SK-N-SH (cell line): ENCODE results near the gene SERPINE1. TPM values are rescaled to one million over a fixed set of nuclear protein-coding genes. Genes with fewer than 3 reads are reported as not detected.

Source experiments
- CTCF ChIA-PET: fragments of 300-600, 350-600 bp; formaldehyde crosslinking; extraction: SDS; loops from one replicate; lab custom pipeline; 2021; lab: Yijun Ruan, JAX
- POLR2A ChIA-PET: fragments of 350-600 bp; sonication (Branson Sonifier 250); formaldehyde crosslinking; extraction: SDS; loops from one replicate; lab custom pipeline; 2020; ENCODE audit warnings: antibody characterized with exemption, inconsistent platforms; lab: Yijun Ruan, JAX
- DNase-seq: peaks from one replicate; pipeline ENCODE4 v3.0.0; 2012
- H2AFZ ChIP-seq: fragments of 200-600 bp; sonication (generic); 2 replicates; pipeline ENCODE4 v1.8.1; 2016; ENCODE audit warnings: antibody characterized with exemption, mild to moderate bottlenecking, low read depth
- H3F3A ChIP-seq: fragments of 200-600 bp; sonication (generic); replicated peaks from 2 replicates; pipeline ENCODE3; 2016; ENCODE audit warnings: antibody characterized with exemption, mild to moderate bottlenecking; ENCODE audit not compliant: insufficient read depth
- H3K27ac ChIP-seq, 2 experiments: fragments of 200-500 bp in 1 of 2; fragments of 200-600 bp in 1 of 2; sonication (Bioruptor generic) in 1 of 2; sonication (generic), shearing (Covaris generic) in 1 of 2; 2 replicates each; pipeline versions ENCODE4 v1.5.1 to v1.6.1; 2014 to 2016; ENCODE audit warnings: low read depth in 2 of 2, inconsistent platforms in 1 of 2, low read length in 1 of 2, mild to moderate bottlenecking in 1 of 2, mixed read lengths in 1 of 2
- H3K27me3 ChIP-seq: fragments of 200-600 bp; sonication (generic), shearing (Covaris generic); 2 replicates; pipeline ENCODE4 v1.6.1; 2016; ENCODE audit warnings: mixed run types; ENCODE audit not compliant: insufficient read depth
- H3K36me3 ChIP-seq, 2 experiments: fragments of 200-500 bp in 1 of 2; fragments of 200-600 bp in 1 of 2; sonication (Bioruptor generic) in 1 of 2; sonication (generic) in 1 of 2; replicated peaks in 1 of 2; 2 replicates each; pipeline versions ENCODE3 to v1.5.1; 2014 to 2016; ENCODE audit warnings: low read length in 1 of 2, mild to moderate bottlenecking in 1 of 2; ENCODE audit not compliant: insufficient read depth in 2 of 2, control insufficient read depth in 1 of 2
- H3K4me1 ChIP-seq, 2 experiments: fragments of 200-500 bp in 1 of 2; fragments of 200-600 bp in 1 of 2; sonication (Bioruptor generic) in 1 of 2; sonication (generic), shearing (Covaris generic) in 1 of 2; 2 replicates each; pipeline versions ENCODE4 v1.5.1 to v1.6.1; 2014 to 2016; ENCODE audit warnings: low read depth in 1 of 2, low read length in 1 of 2, mixed run types in 1 of 2; ENCODE audit not compliant: insufficient read depth in 2 of 2, control insufficient read depth in 1 of 2
- H3K4me2 ChIP-seq: fragments of 200-600 bp; sonication (generic), shearing (Covaris generic); 2 replicates; pipeline ENCODE4 v1.6.1; 2017; ENCODE audit warnings: mixed run types
- H3K4me3 ChIP-seq, 2 experiments: fragments of 200-500 bp in 1 of 2; fragments of 200-600 bp in 1 of 2; sonication (Bioruptor generic) in 1 of 2; sonication (generic), shearing (Covaris generic) in 1 of 2; 2 replicates each; pipeline versions ENCODE4 v1.5.1 to v1.8.1; 2014 to 2016; ENCODE audit warnings: low read depth in 2 of 2, inconsistent platforms in 1 of 2, low read length in 1 of 2, mild to moderate bottlenecking in 1 of 2, mixed read lengths in 1 of 2, moderate library complexity in 1 of 2
- H3K79me2 ChIP-seq: fragments of 200-600 bp; sonication (generic); 2 replicates; pipeline ENCODE4 v1.8.1; 2017; ENCODE audit warnings: mild to moderate bottlenecking; ENCODE audit not compliant: insufficient read depth
- H3K9ac ChIP-seq: fragments of 200-600 bp; sonication (generic); 2 replicates; pipeline ENCODE4 v1.6.1; 2017; ENCODE audit warnings: mixed run types
- H3K9me2 ChIP-seq: fragments of 200-600 bp; sonication (generic); 2 replicates; pipeline ENCODE4 v1.6.1; 2017; ENCODE audit warnings: mixed run types
- H3K9me3 ChIP-seq: fragments of 200-600 bp; sonication (generic); 2 replicates; pipeline ENCODE4 v1.6.1; 2017; ENCODE audit warnings: mixed run types, mild to moderate bottlenecking, moderate library complexity
- H4K20me1 ChIP-seq: fragments of 200-600 bp; sonication (generic); 2 replicates; pipeline ENCODE4 v1.6.1; 2017; ENCODE audit warnings: mild to moderate bottlenecking, mixed run types; ENCODE audit not compliant: insufficient read depth
- CHD2 ChIP-seq: fragments of 150-350 bp; IDR thresholded peaks from 2 replicates; pipeline ENCODE4 v1.6.1; 2018; ENCODE audit warnings: low read length; ENCODE audit not compliant: partially characterized antibody
- ELF1 ChIP-seq: IDR thresholded peaks from 2 replicates; pipeline ENCODE4 v1.4.0; 2012
- EP300 ChIP-seq, 2 experiments: IDR thresholded peaks; 2 replicates each; pipeline versions ENCODE4 v1.4.0 to v1.6.1; 2012; ENCODE audit warnings: borderline replicate concordance in 1 of 2, low read depth in 1 of 2, low read length in 1 of 2
- EZH2phosphoT487 ChIP-seq: fragments of 200-600 bp; sonication (generic); IDR thresholded peaks from 2 replicates; pipeline ENCODE4 v1.6.1; 2017; ENCODE audit warnings: low read depth, mixed run types, mild to moderate bottlenecking, antibody characterized with exemption, moderate library complexity, borderline replicate concordance
- FOSL2 ChIP-seq: IDR thresholded peaks from 2 replicates; pipeline ENCODE4 v1.4.0; 2012; ENCODE audit warnings: low read depth, mild to moderate bottlenecking, moderate library complexity, borderline replicate concordance
- FOXJ3 ChIP-seq: sonication (generic); formaldehyde crosslinking; IDR thresholded peaks from 2 replicates; pipeline ENCODE4 v1.5.1; 2020; ENCODE audit warnings: mild to moderate bottlenecking, missing genetic modification reagents
- FOXM1 ChIP-seq: IDR thresholded peaks from 2 replicates; pipeline ENCODE4 v1.4.0; 2012; ENCODE audit warnings: low read depth, mild to moderate bottlenecking
- GABPA ChIP-seq: IDR thresholded peaks from 2 replicates; pipeline ENCODE4 v1.4.0; 2012; ENCODE audit warnings: low read depth, mild to moderate bottlenecking
- GATA2 ChIP-seq: sonication (generic); formaldehyde crosslinking; IDR thresholded peaks from 2 replicates; pipeline ENCODE4 v1.5.0; 2020; ENCODE audit warnings: mild to moderate bottlenecking, missing genetic modification reagents
- JUND ChIP-seq: IDR thresholded peaks from 2 replicates; pipeline ENCODE4 v1.4.0; 2012
- MEF2A ChIP-seq: IDR thresholded peaks from 2 replicates; pipeline ENCODE4 v1.4.0; 2012; ENCODE audit warnings: low read depth, borderline replicate concordance
- MXI1 ChIP-seq: IDR thresholded peaks from 2 replicates; pipeline ENCODE4 v1.6.1; 2012; ENCODE audit warnings: mild to moderate bottlenecking, low read depth, low read length, improper control_type of control experiment
- NFIC ChIP-seq: IDR thresholded peaks from 2 replicates; pipeline ENCODE4 v1.4.0; 2012; ENCODE audit warnings: borderline replicate concordance
- POLR2AphosphoS5 ChIP-seq: IDR thresholded peaks from 2 replicates; pipeline ENCODE4 v1.6.1; 2012; ENCODE audit warnings: low read depth, low read length
- RAD21 ChIP-seq: IDR thresholded peaks from 2 replicates; pipeline ENCODE4 v1.6.1; 2012; ENCODE audit warnings: mild to moderate bottlenecking, low read length
- RCOR1 ChIP-seq: fragments of 150-350 bp; IDR thresholded peaks from 2 replicates; pipeline ENCODE4 v1.6.1; 2017; ENCODE audit warnings: antibody characterized with exemption, low read length
- RXRA ChIP-seq: IDR thresholded peaks from 2 replicates; pipeline ENCODE4 v1.4.0; 2012; ENCODE audit warnings: low read depth, mild to moderate bottlenecking, borderline replicate concordance
- SMC3 ChIP-seq: IDR thresholded peaks from 2 replicates; pipeline ENCODE4 v1.6.1; 2012; ENCODE audit warnings: low read depth, low read length, improper control_type of control experiment
- TAF1 ChIP-seq: IDR thresholded peaks from 2 replicates; pipeline ENCODE4 v1.6.1; 2012; ENCODE audit warnings: low read depth, mild to moderate bottlenecking, low read length, moderate library complexity, borderline replicate concordance
- TCF12 ChIP-seq: IDR thresholded peaks from 2 replicates; pipeline ENCODE4 v1.4.0; 2012
- YY1 ChIP-seq: IDR thresholded peaks from 2 replicates; pipeline ENCODE4 v1.4.0; 2012; ENCODE audit warnings: low read depth, mild to moderate bottlenecking
- WGBS: methylation state at CpG from one replicate; pipeline ENCODE4 v1.1.6; 2017; ENCODE audit warnings: low lambda C conversion rate; 5-methylcytosine and 5-hydroxymethylcytosine counted together
- polyA plus RNA-seq, 3 experiments: library from polyadenylated mRNA; depleted of rRNA; stranded (reverse); fragments of >200 nt; gene quantifications; 2 replicates each; pipeline ENCODE4 v1.2.3, GENCODE V29; 2012
- TF ChIP-seq, protein P1 (sequence below): fragments of 200-600 bp; sonication (generic); IDR thresholded peaks from 2 replicates; pipeline ENCODE4 v1.6.1; 2017; ENCODE audit warnings: antibody characterized with exemption, mild to moderate bottlenecking, moderate library complexity
- TF ChIP-seq, protein P2 (sequence below): IDR thresholded peaks from 2 replicates; pipeline ENCODE4 v1.4.0; 2012; ENCODE audit warnings: low read depth
- TF ChIP-seq, protein P3 (sequence below): IDR thresholded peaks from 2 replicates; pipeline ENCODE4 v1.4.0; 2012; ENCODE audit warnings: low read depth, borderline replicate concordance
- TF ChIP-seq, protein P4 (sequence below): fragments of 150-350 bp; IDR thresholded peaks from 2 replicates; pipeline ENCODE4 v1.6.1; 2017; ENCODE audit warnings: antibody characterized with exemption, low read length, low read depth, borderline replicate concordance

The SERPINE1 gene
- polyA plus RNA-seq, 1 of the 3 experiments (the other 2 are of a cell fraction) = 4,174 TPM

DNA sequence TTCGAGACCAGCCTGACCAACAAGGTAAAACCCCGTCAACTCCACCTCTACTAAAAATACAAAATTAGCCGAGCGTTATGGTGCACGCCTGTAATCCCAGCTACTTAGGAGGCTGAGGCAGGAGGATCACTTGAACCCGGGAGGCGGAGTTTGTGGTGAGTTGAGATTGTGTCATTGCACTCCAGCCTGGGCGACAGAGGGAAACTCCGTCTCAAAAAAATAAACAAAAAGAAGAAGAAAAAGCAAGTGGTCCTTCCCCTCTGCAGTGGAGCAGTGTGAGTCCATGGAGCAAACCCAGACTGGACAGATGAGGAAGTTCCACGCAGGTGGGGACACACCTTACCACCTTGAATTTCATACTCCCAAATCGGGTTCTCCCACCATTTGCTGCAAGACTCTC lies 13.1 kb upstream of the SERPINE1 start (continued):
- TF ChIP-seq MEF2A = no peak
- TF ChIP-seq ELF1 = no peak
- TF ChIP-seq TCF12 = no peak
- TF ChIP-seq, protein P1, sequence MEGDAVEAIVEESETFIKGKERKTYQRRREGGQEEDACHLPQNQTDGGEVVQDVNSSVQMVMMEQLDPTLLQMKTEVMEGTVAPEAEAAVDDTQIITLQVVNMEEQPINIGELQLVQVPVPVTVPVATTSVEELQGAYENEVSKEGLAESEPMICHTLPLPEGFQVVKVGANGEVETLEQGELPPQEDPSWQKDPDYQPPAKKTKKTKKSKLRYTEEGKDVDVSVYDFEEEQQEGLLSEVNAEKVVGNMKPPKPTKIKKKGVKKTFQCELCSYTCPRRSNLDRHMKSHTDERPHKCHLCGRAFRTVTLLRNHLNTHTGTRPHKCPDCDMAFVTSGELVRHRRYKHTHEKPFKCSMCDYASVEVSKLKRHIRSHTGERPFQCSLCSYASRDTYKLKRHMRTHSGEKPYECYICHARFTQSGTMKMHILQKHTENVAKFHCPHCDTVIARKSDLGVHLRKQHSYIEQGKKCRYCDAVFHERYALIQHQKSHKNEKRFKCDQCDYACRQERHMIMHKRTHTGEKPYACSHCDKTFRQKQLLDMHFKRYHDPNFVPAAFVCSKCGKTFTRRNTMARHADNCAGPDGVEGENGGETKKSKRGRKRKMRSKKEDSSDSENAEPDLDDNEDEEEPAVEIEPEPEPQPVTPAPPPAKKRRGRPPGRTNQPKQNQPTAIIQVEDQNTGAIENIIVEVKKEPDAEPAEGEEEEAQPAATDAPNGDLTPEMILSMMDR = no peak
- no peak for TF ChIP-seq EZH2phosphoT487
- no peak for TF ChIP-seq RAD21

DNA sequence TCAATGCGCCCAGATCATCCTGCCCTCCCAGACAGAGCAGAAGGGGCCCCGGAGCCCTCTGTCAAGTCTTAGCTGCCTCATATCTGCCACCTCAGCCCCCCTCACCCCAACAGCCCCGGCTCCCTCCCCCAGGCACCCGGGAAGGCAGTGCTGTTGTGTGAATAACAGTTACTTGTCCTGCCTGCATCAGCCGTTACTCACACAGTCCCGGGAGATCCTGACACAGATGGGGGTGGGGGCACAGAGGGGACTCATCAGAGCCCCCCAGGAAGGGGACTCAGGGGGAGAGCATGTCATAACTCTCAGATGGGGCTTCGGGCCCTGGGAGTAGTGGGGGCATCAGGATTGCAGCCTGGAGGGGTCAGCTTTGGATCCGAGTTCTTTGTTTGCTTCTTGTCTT lies 12.4 kb upstream of the SERPINE1 start:
- DNase-seq = no peak
- no peak overlapping the region for H3K4me3 ChIP-seq
- no peaks in the 10 kb centered on the region for H3K27me3 ChIP-seq
- peak overlapping the region in 1 of 2 experiments; percentile 98; a peak in 2 of 4 replicates for H3K27ac ChIP-seq
- H3K4me2 ChIP-seq = peak overlapping the region; percentile 39; the same call in 1 of the 2 replicates
- H3K36me3 ChIP-seq = no peaks in the 10 kb centered on the region
- H3K9ac ChIP-seq = peak overlapping the region; percentile 36; the same call in 1 of the 2 replicates
- H3K4me1 ChIP-seq = peaks cover 7 to 38% of the 10 kb centered on the region in 2 experiments; a peak in 3 of 4 replicates
- no peaks in the 10 kb centered on the region for H3K9me2 ChIP-seq
- peaks cover 48% of the 10 kb centered on the region for H3F3A ChIP-seq
- WGBS = 25% methylated on average over 8 of the region's 8 CpGs
- H3K9me3 ChIP-seq = no peaks in the 10 kb centered on the region
- CTCF ChIA-PET = interaction anchor here (0.7 to 2.4 kb wide), 5 partner anchors 19 to 263 kb away, joined by 3 to 11 read pairs (median 3); no protein-coding TSS in a partner anchor
- H4K20me1 ChIP-seq = no peaks in the 10 kb centered on the region
- POLR2A ChIA-PET = no interaction called here
- peak overlapping the region; percentile 50 for H2AFZ ChIP-seq
- H3K79me2 ChIP-seq = peaks cover 23% of the 10 kb centered on the region; the same call in 1 of the 2 replicates
- TF ChIP-seq SMC3 = no peak
- TF ChIP-seq, protein P2, sequence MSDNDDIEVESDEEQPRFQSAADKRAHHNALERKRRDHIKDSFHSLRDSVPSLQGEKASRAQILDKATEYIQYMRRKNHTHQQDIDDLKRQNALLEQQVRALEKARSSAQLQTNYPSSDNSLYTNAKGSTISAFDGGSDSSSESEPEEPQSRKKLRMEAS = peak; percentile 45; the same call in 1 of the 2 replicates
- TF ChIP-seq YY1 = no peak
- no peak for TF ChIP-seq FOXJ3 (CRISPR knock-in tag)
- TF ChIP-seq MEF2A = no peak
- TF ChIP-seq, protein P1 = no peak
- TF ChIP-seq, protein P3, sequence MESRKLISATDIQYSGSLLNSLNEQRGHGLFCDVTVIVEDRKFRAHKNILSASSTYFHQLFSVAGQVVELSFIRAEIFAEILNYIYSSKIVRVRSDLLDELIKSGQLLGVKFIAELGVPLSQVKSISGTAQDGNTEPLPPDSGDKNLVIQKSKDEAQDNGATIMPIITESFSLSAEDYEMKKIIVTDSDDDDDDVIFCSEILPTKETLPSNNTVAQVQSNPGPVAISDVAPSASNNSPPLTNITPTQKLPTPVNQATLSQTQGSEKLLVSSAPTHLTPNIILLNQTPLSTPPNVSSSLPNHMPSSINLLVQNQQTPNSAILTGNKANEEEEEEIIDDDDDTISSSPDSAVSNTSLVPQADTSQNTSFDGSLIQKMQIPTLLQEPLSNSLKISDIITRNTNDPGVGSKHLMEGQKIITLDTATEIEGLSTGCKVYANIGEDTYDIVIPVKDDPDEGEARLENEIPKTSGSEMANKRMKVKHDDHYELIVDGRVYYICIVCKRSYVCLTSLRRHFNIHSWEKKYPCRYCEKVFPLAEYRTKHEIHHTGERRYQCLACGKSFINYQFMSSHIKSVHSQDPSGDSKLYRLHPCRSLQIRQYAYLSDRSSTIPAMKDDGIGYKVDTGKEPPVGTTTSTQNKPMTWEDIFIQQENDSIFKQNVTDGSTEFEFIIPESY = no peak
- peak; percentile 49 for TF ChIP-seq NFIC
- TF ChIP-seq TAF1 = no peak
- TF ChIP-seq EP300 (IDR thresholded peaks at IDR 0.05; ENCODE audit: borderline replicate concordance in 1 of 2, low read depth in 1 of 2, low read length in 1 of 2) = peak in 1 of 2 experiments; percentile 79; a peak in 1 of 4 replicates
- no peak for TF ChIP-seq FOXM1
- TF ChIP-seq POLR2AphosphoS5 = peak; percentile 21; the same call in 1 of the 2 replicates
- no peak for TF ChIP-seq ELF1
- no peak for TF ChIP-seq RCOR1
- no peak for TF ChIP-seq RAD21
- no peak for TF ChIP-seq GABPA
- no peak for TF ChIP-seq CHD2
- peak; percentile 70 for TF ChIP-seq TCF12
- no peak for TF ChIP-seq MXI1
- TF ChIP-seq RXRA = peak; percentile 30; the same call in 1 of the 2 replicates
- no peak for TF ChIP-seq GATA2 (CRISPR knock-in tag)
- no peak for TF ChIP-seq EZH2phosphoT487
- peak; percentile 60; the same call in 1 of the 2 replicates for TF ChIP-seq FOSL2
- TF ChIP-seq, protein P4, sequence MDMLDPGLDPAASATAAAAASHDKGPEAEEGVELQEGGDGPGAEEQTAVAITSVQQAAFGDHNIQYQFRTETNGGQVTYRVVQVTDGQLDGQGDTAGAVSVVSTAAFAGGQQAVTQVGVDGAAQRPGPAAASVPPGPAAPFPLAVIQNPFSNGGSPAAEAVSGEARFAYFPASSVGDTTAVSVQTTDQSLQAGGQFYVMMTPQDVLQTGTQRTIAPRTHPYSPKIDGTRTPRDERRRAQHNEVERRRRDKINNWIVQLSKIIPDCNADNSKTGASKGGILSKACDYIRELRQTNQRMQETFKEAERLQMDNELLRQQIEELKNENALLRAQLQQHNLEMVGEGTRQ = no peak
- TF ChIP-seq JUND = no peak
